ENCODE measurements around the gene KCNJ6. TPM values are rescaled to one million over a fixed set of nuclear protein-coding genes. Genes with fewer than 3 reads are reported as not detected.

Gene KCNJ6
- total RNA-seq, 6 experiments from 2014 or later, result not detected

GRCh38 chr21:37601027-37601426 lies 315.2 kb downstream of the KCNJ6 start:
- Mint-ChIP-seq H3K27me3 (ENCODE audit: insufficient read depth) (peaks cover 39% of the 10 kb centered on the region), H3K27ac (no peak overlapping the region), H3K4me1 (ENCODE audit: low read depth) (no peaks in the 10 kb centered on the region), H3K9me3 (no peaks in the 10 kb centered on the region), H3K36me3 (ENCODE audit: low read depth) (no peaks in the 10 kb centered on the region), H3K4me3 (no peak overlapping the region)
- DNase-seq, result no peak
- TF ChIP-seq CTCF (IDR thresholded peaks at IDR 0.05), result no peak

GRCh38 chr21:37595944-37596343 lies 320.3 kb downstream of the KCNJ6 start:
- Mint-ChIP-seq H3K27ac (no peak overlapping the region), H3K9me3 (no peaks in the 10 kb centered on the region), H3K27me3 (ENCODE audit: insufficient read depth) (peaks cover 48% of the 10 kb centered on the region), H3K4me3 (no peak overlapping the region), H3K4me1 (ENCODE audit: low read depth) (no peaks in the 10 kb centered on the region), H3K36me3 (ENCODE audit: low read depth) (no peaks in the 10 kb centered on the region)
- no peak for TF ChIP-seq CTCF (IDR thresholded peaks at IDR 0.05)
- DNase-seq, result no peak

GRCh38 chr21:37594472-37594951 lies 321.7 kb downstream of the KCNJ6 start:
- no peak for DNase-seq
- H3K27ac Mint-ChIP-seq, result no peak overlapping the region
- no peak overlapping the region for H3K4me3 Mint-ChIP-seq
- H3K9me3 Mint-ChIP-seq, result no peaks in the 10 kb centered on the region
- no peak for TF ChIP-seq CTCF (IDR thresholded peaks at IDR 0.05)
- H3K27me3 Mint-ChIP-seq (ENCODE audit: insufficient read depth), result peaks cover 42% of the 10 kb centered on the region
- no peaks in the 10 kb centered on the region for H3K4me1 Mint-ChIP-seq (ENCODE audit: low read depth)
- H3K36me3 Mint-ChIP-seq (ENCODE audit: low read depth), result no peaks in the 10 kb centered on the region

GRCh38 chr21:37593740-37594471 lies 322.4 kb downstream of the KCNJ6 start:
- Mint-ChIP-seq H3K27me3 (ENCODE audit: insufficient read depth) (peaks cover 42% of the 10 kb centered on the region), H3K4me3 (no peak overlapping the region)

GRCh38 chr21:37593015-37593414 lies 323.2 kb downstream of the KCNJ6 start:
- Mint-ChIP-seq H3K4me1 (ENCODE audit: low read depth) (no peaks in the 10 kb centered on the region), H3K36me3 (ENCODE audit: low read depth) (no peaks in the 10 kb centered on the region), H3K4me3 (no peak overlapping the region), H3K27me3 (ENCODE audit: insufficient read depth) (peaks cover 39% of the 10 kb centered on the region), H3K27ac (no peak overlapping the region), H3K9me3 (no peaks in the 10 kb centered on the region)
- no peak for DNase-seq
- no peak for TF ChIP-seq CTCF (IDR thresholded peaks at IDR 0.05)

More at GRCh38 chr21:37593740-37594471, 322.4 kb downstream of the KCNJ6 start:
- no peak for TF ChIP-seq CTCF (IDR thresholded peaks at IDR 0.05)
- no peak overlapping the region for H3K27ac Mint-ChIP-seq
- H3K9me3 Mint-ChIP-seq, result no peaks in the 10 kb centered on the region
- H3K4me1 Mint-ChIP-seq (ENCODE audit: low read depth), result no peaks in the 10 kb centered on the region
- DNase-seq, result no peak
- no peaks in the 10 kb centered on the region for H3K36me3 Mint-ChIP-seq (ENCODE audit: low read depth)
